ENCODE results near the gene DHRS13.
"Not testable (repeated sequence)": the region's sequence is repeated elsewhere in the genome, so short reads cannot be mapped to it uniquely, and the experiment has no call there.

Gene DHRS13

GRCh38 chr17:28908640-28909167 is 5.8 kb upstream of the DHRS13 start:
- no peak overlapping the region for H3K4me3 ChIP-seq (ENCODE audit: low read depth, low read length)

GRCh38 chr17:28907709-28908475 is 5.0 kb upstream of the DHRS13 start:
- no peak for TF ChIP-seq CTCF (IDR thresholded peaks at IDR 0.05; ENCODE audit: low read depth, low read length)
- no peak overlapping the region for H3K4me3 ChIP-seq (ENCODE audit: low read depth, low read length)

More at GRCh38 chr17:28908640-28909167, 5.8 kb upstream of the DHRS13 start:
- TF ChIP-seq CTCF (IDR thresholded peaks at IDR 0.05; ENCODE audit: low read depth, low read length) = no peak

GRCh38 chr17:28906706-28907438 is 4.0 kb upstream of the DHRS13 start:
- no peak overlapping the region for H3K4me3 ChIP-seq (ENCODE audit: low read depth, low read length)
- no peak for TF ChIP-seq CTCF (IDR thresholded peaks at IDR 0.05; ENCODE audit: low read depth, low read length)

- no peak for TF ChIP-seq CTCF (IDR thresholded peaks at IDR 0.05; ENCODE audit: low read depth, low read length)
- no peak overlapping the region for H3K4me3 ChIP-seq (ENCODE audit: low read depth, low read length)
These were observed 3.4 kb upstream of the DHRS13 start for GRCh38 chr17:28906276-28906675.

- no peak for TF ChIP-seq CTCF (IDR thresholded peaks at IDR 0.05; ENCODE audit: low read depth, low read length)
- H3K4me3 ChIP-seq (ENCODE audit: low read depth, low read length) = no peak overlapping the region
These were observed 1.9 kb upstream of the DHRS13 start for GRCh38 chr17:28904800-28905199.

GRCh38 chr17:28903546-28903841 is 615 bp upstream of the DHRS13 start:
- H3K4me3 ChIP-seq (ENCODE audit: low read depth, low read length) = not testable (repeated sequence)

- TF ChIP-seq CTCF (IDR thresholded peaks at IDR 0.05; ENCODE audit: low read depth, low read length) = no peak
These were observed 737 bp downstream of the DHRS13 start for GRCh38 chr17:28901866-28902818.

More at GRCh38 chr17:28901866-28902818, 737 bp downstream of the DHRS13 start:
- peak overlapping the region; percentile 69 for H3K4me3 ChIP-seq (ENCODE audit: low read depth, low read length)

All from WI38 (cell line).